Suprapubic skin (tissue), 4 donors: Measurements from ENCODE around the gene MEIOB. TPM values are rescaled to one million over a fixed set of nuclear protein-coding genes. Genes with fewer than 3 reads are reported as not detected.

ENCODE experiments used
- DNase-seq, 2 donors: peaks; one replicate each; pipeline ENCODE4 v3.0.0-alpha.2; 2019; ENCODE audit warnings: low spot score in 2 of 2
- H3K27ac ChIP-seq: fragments of 200-600 bp; sonication (generic); one replicate; pipeline ENCODE4 v1.5.1; 2019
- H3K27me3 ChIP-seq: fragments of 200-600 bp; sonication (generic); one replicate; pipeline ENCODE4 v1.5.1; 2019
- H3K36me3 ChIP-seq: fragments of 200-600 bp; sonication (generic); one replicate; pipeline ENCODE4 v1.5.1; 2019
- H3K4me1 ChIP-seq: fragments of 200-600 bp; sonication (generic); one replicate; pipeline ENCODE4 v1.5.1; 2019
- H3K4me3 ChIP-seq: fragments of 200-600 bp; sonication (generic); one replicate; pipeline ENCODE4 v1.5.1; 2019; ENCODE audit warnings: mild to moderate bottlenecking
- H3K9me3 ChIP-seq: fragments of 200-600 bp; sonication (generic); one replicate; pipeline ENCODE4 v1.5.1; 2019
- CTCF ChIP-seq, 2 donors: fragments of 200-600 bp in 1 of 2; fragments of 450-650 bp in 1 of 2; sonication (generic) in 1 of 2; IDR thresholded peaks; one replicate each; pipeline ENCODE4 v1.5.1; 2016 to 2019; ENCODE audit warnings: antibody characterized with exemption in 2 of 2, mild to moderate bottlenecking in 1 of 2, moderate library complexity in 1 of 2
- EP300 ChIP-seq: sonication (generic); formaldehyde crosslinking; IDR thresholded peaks from one replicate; pipeline ENCODE4 v1.6.1; 2017; ENCODE audit warnings: antibody characterized with exemption
- POLR2A ChIP-seq, 2 donors: fragments of 450-650 bp; IDR thresholded peaks; one replicate each; pipeline ENCODE4 v1.6.1; 2017; ENCODE audit warnings: antibody characterized with exemption in 2 of 2, mild to moderate bottlenecking in 2 of 2, moderate library complexity in 2 of 2
- POLR2AphosphoS5 ChIP-seq, 3 donors: sonication (generic); formaldehyde crosslinking; IDR thresholded peaks; one replicate each; pipeline ENCODE4 v1.6.1; 2017; ENCODE audit warnings: antibody characterized with exemption in 3 of 3
- WGBS: methylation state at CpG from one replicate; pipeline ENCODE4 v1.1.5; 2018; 5-methylcytosine and 5-hydroxymethylcytosine counted together
- total RNA-seq, 4 donors: library from RNA; depleted of rRNA; stranded (reverse); fragments of >200 nt; gene quantifications; one replicate each; pipeline ENCODE4 v1.1.0, GENCODE V29; 2016

MEIOB gene
- total RNA-seq, 4 donors from 2014 or later = 0.29 to 0.68 TPM; not detected in 2

DNA sequence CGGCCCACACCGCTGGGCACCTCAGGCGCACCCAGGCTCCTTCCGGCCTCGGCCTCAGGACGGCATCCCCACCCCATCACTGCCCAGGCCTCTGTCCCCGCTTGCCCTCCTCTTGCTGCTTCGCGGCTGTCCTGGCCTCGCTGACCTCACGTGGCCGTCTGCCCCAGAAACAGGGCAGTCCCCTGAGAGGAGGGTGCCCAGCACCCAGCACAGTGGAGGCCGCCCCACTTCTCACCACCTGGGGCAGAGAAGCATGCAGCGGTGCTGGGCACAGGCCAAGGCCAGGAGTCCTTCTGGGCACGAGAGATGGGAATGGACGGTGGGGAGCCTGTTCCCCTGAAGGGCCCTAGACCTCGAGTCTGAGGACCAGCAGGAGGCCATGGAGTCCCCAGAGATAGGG lies 54.2 kb downstream of the MEIOB start:
- peaks cover 75% of the 10 kb centered on the region for H3K36me3 ChIP-seq
- H3K9me3 ChIP-seq = no peaks in the 10 kb centered on the region
- H3K4me1 ChIP-seq = peaks cover 3% of the 10 kb centered on the region
- no peaks in the 10 kb centered on the region for H3K27me3 ChIP-seq
- 86% methylated on average over 10 of the region's 17 CpGs for WGBS
- H3K27ac ChIP-seq = no peak overlapping the region
- no peak overlapping the region for H3K4me3 ChIP-seq
- TF ChIP-seq POLR2A (IDR thresholded peaks at IDR 0.05) (no peak), EP300 (no peak), CTCF (IDR thresholded peaks at IDR 0.05) (no peak), POLR2AphosphoS5 (IDR thresholded peaks at IDR 0.05) (no peak)
- DNase-seq = peak in 1 of 2 donors; percentile 54

GRCh38 chr16:1817276-1817589 lies 54.7 kb downstream of the MEIOB start:
- TF ChIP-seq CTCF (IDR thresholded peaks at IDR 0.05) (no peak), EP300 (no peak), POLR2AphosphoS5 (IDR thresholded peaks at IDR 0.05) (no peak), POLR2A (IDR thresholded peaks at IDR 0.05) (no peak)
- Histone ChIP-seq H3K36me3 (peaks cover 70% of the 10 kb centered on the region), H3K4me3 (no peak overlapping the region), H3K27ac (no peak overlapping the region), H3K4me1 (peaks cover 6% of the 10 kb centered on the region), H3K27me3 (no peaks in the 10 kb centered on the region), H3K9me3 (no peaks in the 10 kb centered on the region)
- 91% methylated on average over 9 of the region's 9 CpGs for WGBS
- no peak for DNase-seq

GRCh38 chr16:1816396-1817275 lies 55.3 kb downstream of the MEIOB start:
- DNase-seq = no peak
- no peak for TF ChIP-seq POLR2A (IDR thresholded peaks at IDR 0.05)
- TF ChIP-seq EP300 = no peak
- no peak for TF ChIP-seq POLR2AphosphoS5 (IDR thresholded peaks at IDR 0.05)
- TF ChIP-seq CTCF (IDR thresholded peaks at IDR 0.05) = no peak
- H3K9me3 ChIP-seq = no peaks in the 10 kb centered on the region
- no peak overlapping the region for H3K4me3 ChIP-seq
- no peak overlapping the region for H3K27ac ChIP-seq
- H3K4me1 ChIP-seq = peaks cover 6% of the 10 kb centered on the region
- WGBS = 92% methylated on average over 28 of the region's 40 CpGs
- no peaks in the 10 kb centered on the region for H3K27me3 ChIP-seq
- H3K36me3 ChIP-seq = peaks cover 66% of the 10 kb centered on the region

DNA sequence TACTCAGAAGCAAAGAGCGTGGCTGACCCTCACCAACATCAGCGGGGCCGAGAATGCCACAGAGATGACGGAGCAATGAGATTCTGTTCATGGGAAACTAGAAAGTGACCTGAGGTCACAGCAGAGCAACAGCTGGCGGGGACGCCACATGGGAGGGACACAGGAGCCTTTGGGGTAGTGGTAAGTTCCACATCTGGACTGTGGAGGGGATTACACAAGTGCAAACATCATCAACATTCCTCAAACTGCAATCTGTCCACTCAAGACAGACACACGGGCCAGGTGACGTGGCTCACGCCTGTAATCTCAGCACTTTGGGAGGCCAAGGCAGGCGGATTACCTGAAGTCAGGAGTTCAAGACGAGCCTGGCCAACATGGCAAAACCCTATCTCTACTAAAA lies 56.5 kb downstream of the MEIOB start:
- Histone ChIP-seq H3K36me3 (peaks cover 62% of the 10 kb centered on the region), H3K9me3 (no peaks in the 10 kb centered on the region), H3K4me1 (peaks cover 6% of the 10 kb centered on the region), H3K27ac (no peak overlapping the region), H3K27me3 (no peaks in the 10 kb centered on the region), H3K4me3 (no peak overlapping the region)
- no peak for DNase-seq
- 90% methylated on average over 11 of the region's 11 CpGs for WGBS
- no peak for TF ChIP-seq POLR2AphosphoS5 (IDR thresholded peaks at IDR 0.05)
- TF ChIP-seq CTCF (IDR thresholded peaks at IDR 0.05) = no peak
- TF ChIP-seq EP300 = no peak
- TF ChIP-seq POLR2A (IDR thresholded peaks at IDR 0.05) = no peak

GRCh38 chr16:1812732-1813163 lies 59.2 kb downstream of the MEIOB start:
- no peak overlapping the region for H3K4me3 ChIP-seq
- peak; percentile 70 to 82 for DNase-seq
- H3K27me3 ChIP-seq = no peaks in the 10 kb centered on the region
- no peak for TF ChIP-seq POLR2A (IDR thresholded peaks at IDR 0.05)
- TF ChIP-seq CTCF (IDR thresholded peaks at IDR 0.05) = peak; percentile 13 to 32
- H3K27ac ChIP-seq = no peak overlapping the region
- H3K36me3 ChIP-seq = peaks cover 62% of the 10 kb centered on the region
- H3K4me1 ChIP-seq = peaks cover 6% of the 10 kb centered on the region
- H3K9me3 ChIP-seq = no peaks in the 10 kb centered on the region
- 20% methylated on average over 15 of the region's 17 CpGs for WGBS
